K562 (cell line): ENCODE measurements around the gene PEDS1. TPM values are rescaled to one million over a fixed set of nuclear protein-coding genes. Genes with fewer than 3 reads are reported as not detected.
A peak's percentile ranks its signal among the peaks of the same experiment; 100 is the strongest.

Experiments used
- BCOR ChIP-seq: fragments of 450-650 bp; IDR thresholded peaks from 2 replicates; pipeline ENCODE4 v1.6.1; 2016
- DMBX1 ChIP-seq: fragments of 250-450 bp; sonication (Bioruptor Pico); IDR thresholded peaks from 2 replicates; pipeline ENCODE4 v1.8.0; 2022; ENCODE audit warnings: inconsistent platforms, mild to moderate bottlenecking, moderate library complexity, borderline replicate concordance
- ETS2 ChIP-seq: IDR thresholded peaks from 2 replicates; pipeline ENCODE4 v1.6.1; 2016; ENCODE audit warnings: borderline replicate concordance, missing genetic modification characterization, mild to moderate bottlenecking, moderate library complexity, missing compliant biosample characterization; ENCODE audit not compliant: poor library complexity, severe bottlenecking
- KDM2B ChIP-seq: fragments of 250-450 bp; sonication (Bioruptor Pico); IDR thresholded peaks from 2 replicates; pipeline ENCODE4 v1.8.0; 2021; ENCODE audit warnings: mild to moderate bottlenecking, moderate library complexity
- POLR2AphosphoS5 ChIP-seq: IDR thresholded peaks from 2 replicates; pipeline ENCODE4 v1.6.1; 2011; ENCODE audit warnings: mild to moderate bottlenecking, low read depth, low read length, moderate library complexity; ENCODE audit not compliant: control insufficient read depth, insufficient read depth
- RBM34 ChIP-seq: fragments of 200-400 bp; formaldehyde crosslinking; IDR thresholded peaks from 2 replicates; pipeline ENCODE4 v1.6.1; 2018; ENCODE audit warnings: low read length, borderline replicate concordance; ENCODE audit not compliant: insufficient read depth
- TBP ChIP-seq: optimal IDR thresholded peaks from 2 replicates; pipeline ENCODE3; 2011; ENCODE audit warnings: low read depth, low read length, improper control_type of control experiment
- polyA plus RNA-seq, 8 experiments: library from polyadenylated mRNA; depleted of rRNA in 4 of 8; stranded (reverse) in 5 of 8; unstranded in 3 of 8; fragments of >200 nt; fragmentation: Nextera tagmentation in 2 of 8; fragmentation: Illumina TruSeq in 1 of 8; extraction: Ambion mirVana in 2 of 8; extraction: Trizol in 1 of 8; gene quantifications; 2 replicates each; pipeline versions ENCODE4 v1.2.1 to v1.2.3, GENCODE V29; 2011 to 2014; ENCODE audit warnings: inconsistent platforms in 1 of 8, missing spikeins in 1 of 8
- total RNA-seq, 7 experiments: library from RNA; depleted of rRNA in 6 of 7; stranded (reverse); fragments of >200 nt in 6 of 7; fragmentation: Illumina TruSeq in 2 of 7; extraction: Trizol in 2 of 7; gene quantifications; 2 replicates each; pipeline versions ENCODE4 v1.2.1 to v1.2.3, GENCODE V29; 2011 to 2021; ENCODE audit warnings: low replicate concordance in 1 of 7
- TF ChIP-seq, protein P1 (sequence below), 2 experiments: fragments of 450-650 bp; IDR thresholded peaks; 2 replicates each; pipeline ENCODE4 v1.6.1; 2016
- TF ChIP-seq, protein P2 (sequence below): fragments of 450-650 bp; IDR thresholded peaks from 2 replicates; pipeline ENCODE4 v1.6.1; 2016; ENCODE audit warnings: antibody characterized with exemption
- TF ChIP-seq, protein P3 (sequence below): fragments of 250-450 bp; sonication (Bioruptor Pico); IDR thresholded peaks from 2 replicates; pipeline ENCODE4 v1.9.0; 2021; ENCODE audit warnings: mild to moderate bottlenecking, inconsistent platforms
- TF ChIP-seq, protein P4 (sequence below): fragments of 450-650 bp; IDR thresholded peaks from 2 replicates; pipeline ENCODE4 v1.6.1; 2016; ENCODE audit warnings: low read depth

Gene PEDS1
- total and polyA plus RNA-seq, 9 of the 15 experiments (the other 6 are each of a cell fraction or from before 2014, with no cell fraction given): 2.9 to 38.5 (median 24.2) TPM

DNA sequence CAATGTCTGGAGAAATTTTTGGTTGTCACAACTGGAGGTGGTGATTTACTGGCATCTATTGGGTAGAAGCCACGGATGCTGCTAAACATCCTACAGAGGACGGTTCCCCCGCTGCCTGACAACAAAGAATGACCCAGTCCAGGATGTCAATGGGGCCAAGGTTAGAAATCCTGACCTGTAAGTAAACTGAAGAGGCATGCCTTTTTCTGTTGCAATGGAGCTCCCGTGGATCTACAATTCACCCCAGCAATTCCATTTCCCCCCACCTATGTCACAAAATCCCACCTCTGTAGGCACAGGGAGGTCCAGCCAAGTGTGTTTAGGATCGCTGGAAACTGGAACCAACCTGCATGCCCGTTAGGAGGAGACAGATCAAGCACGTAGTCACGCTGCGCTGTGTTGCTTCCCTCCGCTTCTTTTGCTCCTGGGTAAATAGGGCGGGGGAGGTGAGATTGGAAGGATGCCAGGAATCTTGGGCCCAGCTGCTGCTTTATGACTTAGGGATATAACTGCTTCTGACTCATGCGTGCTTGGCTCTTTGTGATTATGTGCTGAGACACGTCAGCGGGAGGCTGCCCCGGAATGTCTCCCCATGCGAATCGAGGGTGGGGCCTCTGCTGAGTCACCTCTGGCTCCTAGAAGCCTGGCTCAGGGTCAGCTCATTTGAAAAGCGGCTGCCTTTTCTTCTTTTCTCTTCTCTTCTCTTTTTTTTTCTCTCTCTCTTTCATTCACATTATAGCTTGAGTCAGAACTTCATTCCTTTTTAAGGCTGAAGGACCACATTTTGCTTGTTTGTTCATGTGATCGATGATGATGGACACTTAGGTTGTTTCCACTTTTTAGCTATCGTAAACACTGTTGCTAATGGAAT, 12.4 kb upstream of the PEDS1 start (continued):
- TF ChIP-seq, protein P1, sequence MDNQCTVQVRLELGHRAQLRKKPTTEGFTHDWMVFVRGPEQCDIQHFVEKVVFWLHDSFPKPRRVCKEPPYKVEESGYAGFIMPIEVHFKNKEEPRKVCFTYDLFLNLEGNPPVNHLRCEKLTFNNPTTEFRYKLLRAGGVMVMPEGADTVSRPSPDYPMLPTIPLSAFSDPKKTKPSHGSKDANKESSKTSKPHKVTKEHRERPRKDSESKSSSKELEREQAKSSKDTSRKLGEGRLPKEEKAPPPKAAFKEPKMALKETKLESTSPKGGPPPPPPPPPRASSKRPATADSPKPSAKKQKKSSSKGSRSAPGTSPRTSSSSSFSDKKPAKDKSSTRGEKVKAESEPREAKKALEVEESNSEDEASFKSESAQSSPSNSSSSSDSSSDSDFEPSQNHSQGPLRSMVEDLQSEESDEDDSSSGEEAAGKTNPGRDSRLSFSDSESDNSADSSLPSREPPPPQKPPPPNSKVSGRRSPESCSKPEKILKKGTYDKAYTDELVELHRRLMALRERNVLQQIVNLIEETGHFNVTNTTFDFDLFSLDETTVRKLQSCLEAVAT (IDR thresholded peaks at IDR 0.05): peak in 1 of 2 experiments; percentile 23; a peak in 3 of 4 replicates
- TF ChIP-seq ETS2: no peak
- TF ChIP-seq DMBX1 (CRISPR knock-in tag): peak; percentile 38; the same call in 1 of the 2 replicates
- peak; percentile 61 for TF ChIP-seq TBP
- TF ChIP-seq, protein P2, sequence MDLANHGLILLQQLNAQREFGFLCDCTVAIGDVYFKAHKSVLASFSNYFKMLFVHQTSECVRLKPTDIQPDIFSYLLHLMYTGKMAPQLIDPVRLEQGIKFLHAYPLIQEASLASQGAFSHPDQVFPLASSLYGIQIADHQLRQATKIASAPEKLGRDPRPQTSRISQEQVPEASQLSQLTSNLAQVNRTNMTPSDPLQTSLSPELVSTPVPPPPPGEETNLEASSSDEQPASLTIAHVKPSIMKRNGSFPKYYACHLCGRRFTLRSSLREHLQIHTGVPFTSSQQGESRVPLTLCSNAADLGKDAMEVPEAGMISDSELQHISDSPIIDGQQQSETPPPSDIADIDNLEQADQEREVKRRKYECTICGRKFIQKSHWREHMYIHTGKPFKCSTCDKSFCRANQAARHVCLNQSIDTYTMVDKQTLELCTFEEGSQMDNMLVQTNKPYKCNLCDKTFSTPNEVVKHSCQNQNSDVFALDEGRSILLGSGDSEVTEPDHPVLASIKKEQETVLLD: no peak; the same call in 1 of the 2 replicates
- no peak for TF ChIP-seq KDM2B
- no peak for TF ChIP-seq RBM34
- TF ChIP-seq, protein P3, sequence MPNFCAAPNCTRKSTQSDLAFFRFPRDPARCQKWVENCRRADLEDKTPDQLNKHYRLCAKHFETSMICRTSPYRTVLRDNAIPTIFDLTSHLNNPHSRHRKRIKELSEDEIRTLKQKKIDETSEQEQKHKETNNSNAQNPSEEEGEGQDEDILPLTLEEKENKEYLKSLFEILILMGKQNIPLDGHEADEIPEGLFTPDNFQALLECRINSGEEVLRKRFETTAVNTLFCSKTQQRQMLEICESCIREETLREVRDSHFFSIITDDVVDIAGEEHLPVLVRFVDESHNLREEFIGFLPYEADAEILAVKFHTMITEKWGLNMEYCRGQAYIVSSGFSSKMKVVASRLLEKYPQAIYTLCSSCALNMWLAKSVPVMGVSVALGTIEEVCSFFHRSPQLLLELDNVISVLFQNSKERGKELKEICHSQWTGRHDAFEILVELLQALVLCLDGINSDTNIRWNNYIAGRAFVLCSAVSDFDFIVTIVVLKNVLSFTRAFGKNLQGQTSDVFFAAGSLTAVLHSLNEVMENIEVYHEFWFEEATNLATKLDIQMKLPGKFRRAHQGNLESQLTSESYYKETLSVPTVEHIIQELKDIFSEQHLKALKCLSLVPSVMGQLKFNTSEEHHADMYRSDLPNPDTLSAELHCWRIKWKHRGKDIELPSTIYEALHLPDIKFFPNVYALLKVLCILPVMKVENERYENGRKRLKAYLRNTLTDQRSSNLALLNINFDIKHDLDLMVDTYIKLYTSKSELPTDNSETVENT: peak; percentile 77; the same call in 1 of the 2 replicates
- TF ChIP-seq, protein P4, sequence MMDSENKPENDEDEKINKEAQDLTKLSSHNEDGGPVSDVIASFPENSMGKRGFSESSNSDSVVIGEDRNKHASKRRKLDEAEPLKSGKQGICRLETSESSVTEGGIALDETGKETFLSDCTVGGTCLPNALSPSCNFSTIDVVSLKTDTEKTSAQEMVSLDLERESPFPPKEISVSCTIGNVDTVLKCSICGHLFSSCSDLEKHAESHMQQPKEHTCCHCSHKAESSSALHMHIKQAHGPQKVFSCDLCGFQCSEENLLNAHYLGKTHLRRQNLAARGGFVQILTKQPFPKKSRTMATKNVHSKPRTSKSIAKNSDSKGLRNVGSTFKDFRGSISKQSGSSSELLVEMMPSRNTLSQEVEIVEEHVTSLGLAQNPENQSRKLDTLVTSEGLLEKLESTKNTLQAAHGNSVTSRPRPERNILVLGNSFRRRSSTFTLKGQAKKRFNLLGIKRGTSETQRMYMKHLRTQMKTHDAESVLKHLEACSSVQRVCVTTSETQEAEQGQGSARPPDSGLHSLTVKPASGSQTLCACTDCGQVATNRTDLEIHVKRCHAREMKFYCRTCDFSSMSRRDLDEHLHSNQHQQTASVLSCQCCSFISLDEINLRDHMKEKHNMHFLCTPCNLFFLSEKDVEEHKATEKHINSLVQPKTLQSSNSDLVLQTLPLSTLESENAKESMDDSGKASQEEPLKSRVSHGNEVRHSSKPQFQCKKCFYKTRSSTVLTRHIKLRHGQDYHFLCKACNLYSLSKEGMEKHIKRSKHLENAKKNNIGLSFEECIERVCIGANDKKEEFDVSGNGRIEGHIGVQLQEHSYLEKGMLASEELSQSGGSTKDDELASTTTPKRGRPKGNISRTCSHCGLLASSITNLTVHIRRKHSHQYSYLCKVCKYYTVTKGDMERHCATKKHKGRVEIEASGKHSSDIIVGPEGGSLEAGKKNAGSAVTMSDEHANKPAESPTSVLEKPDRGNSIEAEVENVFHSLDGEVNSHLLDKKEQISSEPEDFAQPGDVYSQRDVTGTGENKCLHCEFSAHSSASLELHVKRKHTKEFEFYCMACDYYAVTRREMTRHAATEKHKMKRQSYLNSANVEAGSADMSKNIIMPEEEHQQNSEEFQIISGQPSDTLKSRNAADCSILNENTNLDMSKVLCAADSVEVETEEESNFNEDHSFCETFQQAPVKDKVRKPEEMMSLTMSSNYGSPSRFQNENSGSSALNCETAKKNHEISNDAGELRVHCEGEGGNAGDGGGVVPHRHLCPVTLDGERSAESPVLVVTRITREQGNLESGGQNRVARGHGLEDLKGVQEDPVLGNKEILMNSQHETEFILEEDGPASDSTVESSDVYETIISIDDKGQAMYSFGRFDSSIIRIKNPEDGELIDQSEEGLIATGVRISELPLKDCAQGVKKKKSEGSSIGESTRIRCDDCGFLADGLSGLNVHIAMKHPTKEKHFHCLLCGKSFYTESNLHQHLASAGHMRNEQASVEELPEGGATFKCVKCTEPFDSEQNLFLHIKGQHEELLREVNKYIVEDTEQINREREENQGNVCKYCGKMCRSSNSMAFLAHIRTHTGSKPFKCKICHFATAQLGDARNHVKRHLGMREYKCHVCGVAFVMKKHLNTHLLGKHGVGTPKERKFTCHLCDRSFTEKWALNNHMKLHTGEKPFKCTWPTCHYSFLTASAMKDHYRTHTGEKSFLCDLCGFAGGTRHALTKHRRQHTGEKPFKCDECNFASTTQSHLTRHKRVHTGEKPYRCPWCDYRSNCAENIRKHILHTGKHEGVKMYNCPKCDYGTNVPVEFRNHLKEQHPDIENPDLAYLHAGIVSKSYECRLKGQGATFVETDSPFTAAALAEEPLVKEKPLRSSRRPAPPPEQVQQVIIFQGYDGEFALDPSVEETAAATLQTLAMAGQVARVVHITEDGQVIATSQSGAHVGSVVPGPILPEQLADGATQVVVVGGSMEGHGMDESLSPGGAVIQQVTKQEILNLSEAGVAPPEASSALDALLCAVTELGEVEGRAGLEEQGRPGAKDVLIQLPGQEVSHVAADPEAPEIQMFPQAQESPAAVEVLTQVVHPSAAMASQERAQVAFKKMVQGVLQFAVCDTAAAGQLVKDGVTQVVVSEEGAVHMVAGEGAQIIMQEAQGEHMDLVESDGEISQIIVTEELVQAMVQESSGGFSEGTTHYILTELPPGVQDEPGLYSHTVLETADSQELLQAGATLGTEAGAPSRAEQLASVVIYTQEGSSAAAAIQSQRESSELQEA: no peak
- TF ChIP-seq POLR2AphosphoS5: peak; percentile 87
- TF ChIP-seq BCOR: peak; percentile 87
